Mesodermal cell (in vitro differentiated cells): Measurements from ENCODE around the gene SOCS4.
"Not testable (repeated sequence)": the region's sequence is repeated elsewhere in the genome, so short reads cannot be mapped to it uniquely, and the experiment has no call there.

Experiments used
- H3K27ac ChIP-seq: 2 replicates; pipeline ENCODE4 v1.7.0; 2013; ENCODE audit warnings: mild to moderate bottlenecking, low read depth, low read length, moderate library complexity; ENCODE audit not compliant: severe bottlenecking
- H3K36me3 ChIP-seq: 2 replicates; pipeline ENCODE4 v1.7.1; 2013; ENCODE audit warnings: mild to moderate bottlenecking, low read length, moderate library complexity; ENCODE audit not compliant: control insufficient read depth, insufficient read depth
- H3K4me1 ChIP-seq: one replicate; pipeline ENCODE4 v1.7.1; 2013; ENCODE audit warnings: mild to moderate bottlenecking, low read length; ENCODE audit not compliant: insufficient read depth, control insufficient read depth, poor library complexity, severe bottlenecking
- H3K4me3 ChIP-seq: 2 replicates; pipeline ENCODE4 v1.7.0; 2013; ENCODE audit warnings: low read length, control low read depth, mild to moderate bottlenecking; ENCODE audit not compliant: insufficient read depth, poor library complexity, severe bottlenecking; ENCODE audit errors: extremely low read depth
- H3K9me3 ChIP-seq: 2 replicates; pipeline ENCODE4 v1.7.1; 2013; ENCODE audit warnings: mild to moderate bottlenecking, low read length, moderate library complexity; ENCODE audit not compliant: control insufficient read depth
- WGBS, 2 experiments: methylation state at CpG; one replicate each; pipeline ENCODE4 v1.1.5; 2013; ENCODE audit warnings: missing lambda C conversion rate in 2 of 2; ENCODE audit not compliant: insufficient coverage in 2 of 2; 5-methylcytosine and 5-hydroxymethylcytosine counted together

SOCS4 gene

DNA sequence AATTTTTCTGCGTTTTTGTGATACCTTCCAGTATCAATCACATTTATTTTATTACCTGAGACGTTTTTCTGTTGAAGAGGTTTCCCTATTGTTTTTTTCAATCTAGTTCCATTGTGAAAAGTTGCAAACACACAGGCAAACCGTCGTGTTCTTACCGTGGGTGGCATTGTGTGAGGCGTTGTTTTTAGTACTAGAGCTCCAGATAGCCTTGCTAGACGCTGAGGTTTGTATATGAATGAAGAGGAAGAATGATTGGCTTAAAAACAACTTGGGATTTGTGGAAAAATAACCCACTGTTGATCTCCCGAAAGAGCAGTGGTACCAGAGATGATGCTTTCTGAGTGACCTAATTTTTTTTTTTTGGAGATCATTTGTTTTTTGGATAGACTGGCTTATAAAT is 1.0 kb downstream of the SOCS4 start:
- 2 to 3% methylated on average over 4 to 6 of the region's 8 CpGs for WGBS, 2 experiments
- Histone ChIP-seq H3K9me3 (no peaks in the 10 kb centered on the region), H3K27ac (no peak overlapping the region), H3K36me3 (peaks cover 10% of the 10 kb centered on the region), H3K4me1 (peaks cover 25% of the 10 kb centered on the region), H3K4me3 (peak overlapping the region; percentile 73)

DNA sequence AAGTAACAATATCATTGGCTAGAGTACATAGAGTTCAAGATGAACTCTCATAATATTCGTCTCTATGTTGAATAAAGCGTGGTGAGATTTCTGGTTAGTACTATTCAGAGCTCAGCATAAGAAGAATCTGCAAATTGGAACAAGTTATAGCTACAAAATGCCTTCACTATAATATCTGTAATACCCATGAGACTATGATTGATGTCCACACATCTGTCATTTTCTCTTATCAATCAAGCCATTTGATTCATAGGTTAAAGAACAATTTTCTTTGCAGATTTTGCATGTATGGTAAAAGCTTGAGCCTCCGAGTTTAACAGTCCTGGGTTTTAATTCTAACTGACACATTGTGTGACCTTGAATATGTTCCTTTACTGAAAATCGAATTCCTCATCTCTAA is 1.4 kb downstream of the SOCS4 start:
- peaks cover 6% of the 10 kb centered on the region for H3K36me3 ChIP-seq
- H3K27ac ChIP-seq = no peak overlapping the region
- WGBS, 2 experiments = 29 to 60% methylated on average over 1 to 2 of the region's 4 CpGs
- H3K4me1 ChIP-seq = peaks cover 25% of the 10 kb centered on the region
- H3K4me3 ChIP-seq = peak overlapping the region; percentile 73
- H3K9me3 ChIP-seq = no peaks in the 10 kb centered on the region

DNA sequence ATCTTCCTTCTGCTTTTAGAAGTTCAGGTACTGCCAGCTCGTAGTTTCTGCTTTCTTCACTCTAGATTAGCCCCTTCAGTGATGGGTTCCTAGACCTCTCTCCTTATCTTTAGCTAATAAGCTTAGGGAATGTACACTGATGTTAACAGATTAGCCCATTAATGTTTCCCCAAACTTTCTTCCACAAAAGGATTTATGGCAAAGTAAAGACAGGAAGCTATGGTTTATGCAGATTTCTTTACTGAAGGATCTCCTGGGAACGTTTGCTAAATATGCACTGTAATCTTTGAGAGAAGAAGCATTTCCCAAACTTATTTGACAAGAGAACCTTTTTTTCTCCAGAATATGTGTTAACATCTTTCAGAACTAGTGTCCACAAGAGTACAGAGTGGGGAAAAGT is 4.2 kb downstream of the SOCS4 start:
- no peak overlapping the region for H3K27ac ChIP-seq
- H3K4me3 ChIP-seq = no peak overlapping the region
- WGBS, 2 experiments = no CpG with 5 or more reads among the region's 2 CpGs
- peaks cover 24% of the 10 kb centered on the region for H3K36me3 ChIP-seq
- no peaks in the 10 kb centered on the region for H3K9me3 ChIP-seq
- H3K4me1 ChIP-seq = peaks cover 15% of the 10 kb centered on the region

DNA sequence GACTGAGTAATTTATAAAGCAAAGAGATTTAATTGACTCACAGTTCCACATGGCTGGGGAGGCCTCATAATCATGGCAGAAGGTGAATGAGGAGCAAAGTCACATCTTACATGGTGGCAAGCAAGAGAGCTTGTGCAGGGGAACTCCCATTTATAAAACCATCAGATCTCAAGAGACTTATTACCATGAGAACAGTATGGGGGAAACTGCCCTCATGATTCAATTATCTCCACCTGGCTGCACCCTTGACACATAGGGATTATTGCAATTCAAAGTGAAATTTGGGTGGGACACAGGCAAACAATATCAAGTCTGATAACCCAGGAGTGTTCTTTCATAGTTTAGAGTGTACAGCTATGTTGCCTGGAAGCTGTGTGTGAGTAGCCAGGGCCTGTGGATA is 11.0 kb downstream of the SOCS4 start:
- H3K4me3 ChIP-seq, H3K9me3 ChIP-seq, H3K4me1 ChIP-seq, H3K27ac ChIP-seq: not testable (repeated sequence)
- H3K36me3 ChIP-seq = peaks cover 68% of the 10 kb centered on the region

DNA sequence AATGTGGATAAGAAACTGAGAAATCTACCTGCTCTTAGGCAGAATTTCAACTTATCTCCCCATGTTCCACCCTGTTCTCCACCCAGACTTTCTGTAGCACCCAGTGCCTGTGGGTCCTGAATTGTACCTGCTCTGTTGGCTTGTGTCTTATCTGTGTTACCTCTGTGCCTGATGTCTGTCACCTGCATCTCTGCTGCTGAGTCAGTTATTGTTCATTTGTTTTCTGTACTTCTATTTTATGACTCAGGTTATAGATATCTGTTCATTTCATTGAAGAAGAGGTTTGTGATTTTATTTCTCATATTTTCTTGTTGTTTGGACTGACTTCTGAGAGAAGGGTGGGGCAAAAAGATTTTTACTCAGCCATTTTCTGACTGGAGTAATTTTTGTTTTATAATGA is 11.7 kb downstream of the SOCS4 start:
- Histone ChIP-seq H3K9me3 (no peaks in the 10 kb centered on the region), H3K36me3 (peaks cover 75% of the 10 kb centered on the region), H3K4me1 (no peaks in the 10 kb centered on the region), H3K27ac (no peak overlapping the region), H3K4me3 (no peak overlapping the region)

DNA sequence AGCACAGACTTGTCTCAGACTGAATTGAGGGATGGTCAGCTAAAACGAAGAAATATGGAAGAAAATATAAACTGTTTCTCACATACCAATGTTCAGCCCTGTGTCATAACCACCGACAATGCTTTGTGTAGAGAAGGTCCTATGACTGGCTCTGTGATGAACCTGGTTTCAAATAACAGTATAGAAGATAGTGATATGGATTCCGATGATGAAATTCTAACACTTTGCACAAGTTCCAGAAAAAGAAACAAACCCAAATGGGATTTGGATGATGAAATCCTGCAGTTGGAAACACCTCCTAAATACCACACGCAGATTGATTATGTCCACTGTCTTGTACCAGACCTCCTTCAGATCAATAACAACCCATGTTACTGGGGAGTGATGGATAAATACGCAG is 16.5 kb downstream of the SOCS4 start:
- Histone ChIP-seq H3K27ac (no peak overlapping the region), H3K36me3 (peaks cover 42% of the 10 kb centered on the region), H3K4me1 (no peaks in the 10 kb centered on the region), H3K4me3 (no peak overlapping the region), H3K9me3 (no peaks in the 10 kb centered on the region)
- 100% methylated on average over 1 of the region's 5 CpGs for WGBS, 2 experiments

DNA sequence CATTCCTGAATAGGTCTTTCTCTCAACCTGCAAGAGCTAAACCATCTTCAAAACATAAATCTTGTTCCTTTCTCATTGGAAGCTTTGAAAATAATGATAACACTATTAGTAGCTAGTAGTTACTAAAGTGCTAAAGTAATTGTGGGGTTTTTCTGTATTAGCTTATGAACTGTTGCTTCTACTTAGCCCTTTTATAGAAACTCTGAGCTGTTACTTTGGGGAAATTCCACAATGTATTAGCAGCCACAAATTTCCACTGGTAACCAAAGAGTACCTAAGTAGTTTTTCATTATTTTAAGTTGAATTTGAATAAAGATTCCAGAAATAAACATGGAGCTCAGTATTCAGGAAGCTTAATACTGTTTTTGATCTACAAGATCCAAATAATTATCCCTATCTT is 18.1 kb downstream of the SOCS4 start:
- no peak overlapping the region for H3K27ac ChIP-seq
- H3K4me1 ChIP-seq = no peaks in the 10 kb centered on the region
- H3K4me3 ChIP-seq = no peak overlapping the region
- H3K36me3 ChIP-seq = peaks cover 27% of the 10 kb centered on the region
- no peaks in the 10 kb centered on the region for H3K9me3 ChIP-seq

DNA sequence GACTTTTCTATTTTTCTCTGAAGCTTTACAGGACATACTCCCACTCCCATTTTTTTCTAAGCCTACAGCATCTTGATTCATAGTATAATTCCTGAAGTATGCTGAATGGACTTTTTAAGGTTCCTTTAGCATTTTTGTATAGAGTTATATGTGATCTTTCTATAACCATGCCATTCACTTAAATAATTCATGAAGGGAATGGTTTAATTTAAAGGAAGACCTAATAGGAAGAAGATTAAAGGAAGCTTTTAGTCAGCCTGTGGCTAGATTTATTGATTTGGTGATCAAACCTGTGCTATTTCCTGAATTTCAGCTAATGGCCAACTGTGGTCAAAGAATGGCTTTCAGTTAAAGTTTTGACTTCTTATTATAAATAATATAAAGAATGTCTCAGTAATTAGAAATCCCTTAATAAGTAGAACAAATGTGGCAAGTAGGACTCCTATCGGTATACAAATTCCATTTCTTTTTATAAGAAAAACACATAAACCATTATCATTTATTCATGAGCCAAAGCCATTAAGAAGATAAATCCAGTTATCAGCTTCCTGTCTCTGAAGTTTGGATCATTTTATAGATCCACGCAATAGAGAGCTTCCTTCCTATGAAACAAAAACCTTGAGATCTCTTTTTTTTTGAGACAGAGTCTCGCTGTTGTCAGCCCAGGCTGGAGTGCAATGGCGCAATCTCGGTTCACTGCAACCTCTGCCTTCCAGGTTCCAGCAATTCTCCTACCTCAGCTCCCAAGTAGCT is 20.4 kb downstream of the SOCS4 start:
- H3K27ac ChIP-seq = no peak overlapping the region

DNA sequence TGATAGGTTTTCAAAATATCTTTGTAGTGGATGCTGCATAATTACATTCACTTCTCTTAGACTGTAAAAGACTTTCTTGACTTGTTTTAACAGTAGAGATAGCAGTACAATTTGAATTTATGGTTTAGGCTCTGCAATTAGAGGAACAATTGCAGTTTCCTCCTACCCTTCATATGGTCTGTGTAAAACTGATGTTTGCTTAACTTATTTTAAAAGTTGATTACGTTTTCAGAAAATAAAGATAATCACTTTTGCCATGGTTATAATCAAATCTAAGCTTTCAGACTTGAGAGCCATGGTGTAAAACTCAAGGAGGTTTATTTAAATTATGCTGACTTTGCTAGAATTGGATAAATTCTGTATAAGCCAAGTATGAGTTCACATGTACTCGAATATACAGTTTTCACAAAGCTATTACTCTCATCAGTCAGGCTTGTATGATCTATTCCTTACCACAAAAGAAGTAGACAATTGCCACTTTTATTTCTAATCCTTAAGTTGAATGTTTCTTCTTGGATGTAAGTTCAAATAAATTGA is 21.9 kb downstream of the SOCS4 start:
- H3K36me3 ChIP-seq = peaks cover 17% of the 10 kb centered on the region
- H3K4me1 ChIP-seq = peaks cover 11% of the 10 kb centered on the region
- WGBS, 2 experiments = no CpG with 5 or more reads among the region's 2 CpGs
- no peak overlapping the region for H3K4me3 ChIP-seq
- no peaks in the 10 kb centered on the region for H3K9me3 ChIP-seq
- no peak overlapping the region for H3K27ac ChIP-seq

More for the DNA sequence above, 20.4 kb downstream of the SOCS4 start:
- Histone ChIP-seq H3K9me3 (no peaks in the 10 kb centered on the region), H3K36me3 (peaks cover 20% of the 10 kb centered on the region), H3K4me1 (peaks cover 7% of the 10 kb centered on the region), H3K4me3 (no peak overlapping the region)
- WGBS, 2 experiments = 97 to 100% methylated on average over 5 of the region's 5 CpGs

DNA sequence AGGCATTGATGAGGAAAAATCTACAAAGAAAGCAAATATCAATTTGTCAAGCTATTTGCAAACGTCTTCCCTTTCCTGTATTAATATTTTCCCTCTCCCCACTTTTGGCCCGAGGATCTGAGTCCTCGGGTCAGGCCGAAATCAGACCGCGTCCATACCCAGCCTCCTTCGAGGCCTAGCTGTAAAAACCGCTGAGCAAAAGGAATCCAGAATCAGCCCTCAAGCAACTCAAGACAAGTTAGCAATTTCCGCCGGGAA is 24.1 kb downstream of the SOCS4 start:
- peak overlapping the region; percentile 77 for H3K4me3 ChIP-seq
- 2 to 6% methylated on average over 9 to 10 of the region's 10 CpGs for WGBS, 2 experiments
- H3K27ac ChIP-seq = peak overlapping the region; percentile 100
- peaks cover 11% of the 10 kb centered on the region for H3K4me1 ChIP-seq
- H3K9me3 ChIP-seq = no peaks in the 10 kb centered on the region
- H3K36me3 ChIP-seq = peaks cover 31% of the 10 kb centered on the region

DNA sequence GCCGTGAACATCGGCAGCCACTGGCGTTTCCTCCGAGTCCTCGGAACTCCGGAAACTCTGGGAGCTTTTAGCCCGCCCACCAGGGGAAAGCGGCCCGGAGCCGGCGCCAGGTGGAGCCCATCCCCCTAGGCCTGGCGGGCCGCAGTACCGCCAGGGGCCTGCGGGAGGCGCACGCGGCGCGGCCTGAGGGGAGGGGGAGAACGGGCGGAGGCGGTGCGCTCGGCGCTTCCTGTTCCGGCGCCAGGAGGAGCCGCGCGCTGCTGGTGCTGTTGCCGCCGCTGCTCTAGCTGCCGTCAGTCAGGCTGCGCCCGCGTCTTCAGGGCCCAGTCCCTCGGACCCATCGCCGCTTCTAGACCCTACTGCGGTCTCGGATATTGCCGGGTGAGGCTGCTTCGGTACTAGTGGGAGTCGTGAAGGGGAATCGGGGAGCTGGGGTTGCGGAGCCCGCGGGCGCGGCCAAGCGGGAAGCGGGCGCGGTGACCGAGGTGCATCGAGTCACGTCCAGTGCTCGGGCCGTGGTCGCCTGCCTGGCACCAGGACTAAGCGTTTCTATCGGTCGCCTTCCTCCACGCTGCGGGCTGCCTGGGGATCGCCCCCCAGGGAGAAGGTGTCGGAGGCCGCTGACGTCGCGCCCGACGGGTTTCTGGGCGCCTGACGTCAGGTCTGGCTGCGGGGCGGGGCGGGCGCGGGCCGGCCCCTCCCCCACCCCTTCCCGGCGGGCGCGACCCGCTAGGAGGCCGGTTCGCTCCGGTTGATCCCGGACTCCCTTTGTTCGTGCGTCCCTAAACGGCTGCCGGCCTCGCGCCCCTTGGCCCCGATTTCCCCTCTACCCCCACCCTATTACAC is 24.6 kb downstream of the SOCS4 start, which contains the start of gene MAPK1IP1L:
MAPK1IP1L (plus strand) TSS at position 225 of the 846 bp plus-strand sequence. CDS start 10,037 bp downstream, outside the sequence.
- H3K4me3 ChIP-seq = peak within 1 kb of the TSS; percentile 77
- H3K4me1 ChIP-seq = peaks cover 11% of the 10 kb centered on the region
- H3K9me3 ChIP-seq = no peaks in the 10 kb centered on the region
- WGBS, 2 experiments = 0 to 1% methylated on average over 37 to 73 of the region's 98 CpGs
- peaks cover 36% of the 10 kb centered on the region for H3K36me3 ChIP-seq
- peak within 1 kb of the TSS; percentile 100 for H3K27ac ChIP-seq
